ENCODE results near the gene SNX11. TPM values are rescaled to one million over a fixed set of nuclear protein-coding genes. Genes with fewer than 3 reads are reported as not detected.

Gene SNX11
- total RNA-seq, 1 donor from 2014 or later, result 20.8 TPM

DNA sequence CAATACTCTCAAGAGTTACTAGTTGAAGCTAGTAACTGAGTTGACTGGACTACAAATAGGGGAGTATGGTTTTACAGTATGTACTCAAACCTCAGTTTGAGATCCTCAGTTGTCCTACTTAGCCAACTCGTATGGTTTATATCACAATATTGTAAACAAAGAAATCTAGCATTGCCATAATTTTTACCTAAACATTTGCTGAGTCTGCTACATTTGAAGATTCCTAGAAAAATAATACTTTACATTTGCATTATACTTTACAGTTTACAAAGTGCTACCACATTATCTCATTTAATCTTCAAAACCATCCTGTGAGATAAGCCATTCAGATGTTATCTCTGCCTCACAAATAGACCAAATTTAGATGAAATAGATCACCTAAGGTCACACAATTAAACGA is 22.6 kb upstream of the SNX11 start:
- H3K4me1 ChIP-seq, result no peaks in the 10 kb centered on the region
- TF ChIP-seq, protein P1, sequence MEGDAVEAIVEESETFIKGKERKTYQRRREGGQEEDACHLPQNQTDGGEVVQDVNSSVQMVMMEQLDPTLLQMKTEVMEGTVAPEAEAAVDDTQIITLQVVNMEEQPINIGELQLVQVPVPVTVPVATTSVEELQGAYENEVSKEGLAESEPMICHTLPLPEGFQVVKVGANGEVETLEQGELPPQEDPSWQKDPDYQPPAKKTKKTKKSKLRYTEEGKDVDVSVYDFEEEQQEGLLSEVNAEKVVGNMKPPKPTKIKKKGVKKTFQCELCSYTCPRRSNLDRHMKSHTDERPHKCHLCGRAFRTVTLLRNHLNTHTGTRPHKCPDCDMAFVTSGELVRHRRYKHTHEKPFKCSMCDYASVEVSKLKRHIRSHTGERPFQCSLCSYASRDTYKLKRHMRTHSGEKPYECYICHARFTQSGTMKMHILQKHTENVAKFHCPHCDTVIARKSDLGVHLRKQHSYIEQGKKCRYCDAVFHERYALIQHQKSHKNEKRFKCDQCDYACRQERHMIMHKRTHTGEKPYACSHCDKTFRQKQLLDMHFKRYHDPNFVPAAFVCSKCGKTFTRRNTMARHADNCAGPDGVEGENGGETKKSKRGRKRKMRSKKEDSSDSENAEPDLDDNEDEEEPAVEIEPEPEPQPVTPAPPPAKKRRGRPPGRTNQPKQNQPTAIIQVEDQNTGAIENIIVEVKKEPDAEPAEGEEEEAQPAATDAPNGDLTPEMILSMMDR (IDR thresholded peaks at IDR 0.05), result no peak
- intact Hi-C loops (cut with DNase I), result loop anchor here (10.0 kb wide), 1 partner anchor 50 kb away; no protein-coding TSS in a partner anchor
- DNase-seq, result no peak
- H3K36me3 ChIP-seq, result no peaks in the 10 kb centered on the region
- no peaks in the 10 kb centered on the region for H3K27me3 ChIP-seq
- no peak for ATAC-seq
- no peak overlapping the region for H3K27ac ChIP-seq
- no peaks in the 10 kb centered on the region for H3K9me3 ChIP-seq
- H3K4me3 ChIP-seq, result no peak overlapping the region

DNA sequence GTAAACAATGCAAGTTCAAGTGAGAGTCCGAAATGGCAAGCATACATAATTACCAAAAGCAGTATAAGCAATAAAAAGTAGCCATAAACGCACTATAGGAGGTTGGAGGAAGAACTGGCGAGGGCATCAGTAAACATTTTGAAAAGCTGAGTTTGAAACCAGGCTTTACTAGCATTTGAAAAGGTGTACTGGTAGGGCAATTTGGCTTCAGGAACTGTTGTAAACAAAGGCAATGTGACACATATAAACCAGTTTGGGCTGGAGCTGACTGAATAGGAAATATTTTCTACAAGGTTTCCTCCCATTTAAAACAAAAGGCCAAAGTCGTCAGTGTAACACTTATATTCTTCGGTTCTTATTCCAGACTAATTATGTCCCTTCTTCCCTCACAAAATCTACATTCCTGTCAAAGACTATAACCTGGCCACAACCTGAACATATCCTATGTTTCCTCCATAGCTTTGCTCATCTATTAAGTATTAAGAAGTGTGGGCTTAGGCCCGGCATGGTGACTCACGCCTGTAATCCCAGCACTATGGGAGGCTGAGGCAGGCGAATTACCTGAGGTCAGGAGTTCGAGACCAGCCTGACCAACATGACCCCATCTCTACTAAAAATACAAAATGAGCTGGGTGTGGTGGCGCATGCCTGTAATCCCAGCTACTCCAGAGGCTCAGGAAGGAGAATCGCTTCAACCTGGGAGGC is 14.1 kb upstream of the SNX11 start:
- no peaks in the 10 kb centered on the region for H3K27me3 ChIP-seq
- H3K9me3 ChIP-seq, result no peaks in the 10 kb centered on the region
- intact Hi-C loops (cut with DNase I), result no loop called here
- ATAC-seq (no peak), DNase-seq (no peak)
- no peaks in the 10 kb centered on the region for H3K36me3 ChIP-seq
- H3K4me1 ChIP-seq, result peaks cover 3% of the 10 kb centered on the region
- no peak overlapping the region for H3K4me3 ChIP-seq
- TF ChIP-seq, protein P1 (IDR thresholded peaks at IDR 0.05), result no peak
- H3K27ac ChIP-seq, result no peak overlapping the region

DNA sequence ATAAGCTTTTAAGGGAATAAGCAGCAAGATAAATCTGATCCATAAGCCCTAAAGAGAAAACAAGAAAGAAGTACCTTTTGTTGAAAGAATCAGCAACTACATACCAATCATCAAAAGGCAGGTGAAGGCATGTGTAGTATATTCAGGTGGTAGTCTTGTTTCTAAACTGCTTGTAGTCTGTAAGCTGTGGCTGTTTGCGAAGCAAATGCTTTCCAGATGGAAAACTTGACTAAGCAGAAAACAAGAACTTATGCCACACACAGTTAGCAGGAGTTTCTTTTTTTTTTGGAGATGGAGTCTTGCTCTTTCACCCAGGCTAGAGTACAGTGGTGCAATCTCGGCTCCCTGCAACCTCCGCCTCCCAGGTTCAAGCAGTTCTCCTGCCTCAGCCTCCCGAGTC is 12.0 kb upstream of the SNX11 start:
- Histone ChIP-seq H3K36me3 (no peaks in the 10 kb centered on the region), H3K9me3 (no peaks in the 10 kb centered on the region), H3K27ac (no peak overlapping the region), H3K27me3 (no peaks in the 10 kb centered on the region), H3K4me1 (peaks cover 3% of the 10 kb centered on the region), H3K4me3 (no peak overlapping the region)
- TF ChIP-seq, protein P1 (IDR thresholded peaks at IDR 0.05), result no peak
- no peak for ATAC-seq
- intact Hi-C loops (cut with DNase I), result no loop called here
- no peak for DNase-seq

DNA sequence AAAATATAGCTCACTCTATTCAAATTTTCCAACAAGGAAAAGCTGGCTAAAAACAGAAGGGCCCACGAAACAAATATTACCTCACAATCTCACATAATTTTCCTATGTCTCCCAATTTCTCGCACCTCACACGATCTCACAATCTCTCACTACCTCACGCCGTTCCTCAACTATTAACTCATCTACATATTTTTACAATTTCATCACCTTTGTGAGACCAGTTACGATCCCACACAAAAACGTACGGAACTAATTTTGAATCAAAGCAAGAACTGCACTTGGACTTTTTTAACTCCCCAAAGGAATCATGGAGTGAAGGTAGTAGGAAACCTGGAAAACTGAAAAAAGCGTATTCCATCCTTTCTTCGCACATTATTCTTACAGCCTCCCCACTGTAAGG is 7.4 kb upstream of the SNX11 start:
- Histone ChIP-seq H3K9me3 (no peaks in the 10 kb centered on the region), H3K4me3 (peak overlapping the region; percentile 82), H3K4me1 (peaks cover 3% of the 10 kb centered on the region), H3K27me3 (no peaks in the 10 kb centered on the region), H3K36me3 (no peaks in the 10 kb centered on the region), H3K27ac (peak overlapping the region; percentile 75)
- no peak for ATAC-seq
- TF ChIP-seq, protein P1 (IDR thresholded peaks at IDR 0.05), result no peak
- intact Hi-C loops (cut with DNase I), result no loop called here
- DNase-seq, result no peak

DNA sequence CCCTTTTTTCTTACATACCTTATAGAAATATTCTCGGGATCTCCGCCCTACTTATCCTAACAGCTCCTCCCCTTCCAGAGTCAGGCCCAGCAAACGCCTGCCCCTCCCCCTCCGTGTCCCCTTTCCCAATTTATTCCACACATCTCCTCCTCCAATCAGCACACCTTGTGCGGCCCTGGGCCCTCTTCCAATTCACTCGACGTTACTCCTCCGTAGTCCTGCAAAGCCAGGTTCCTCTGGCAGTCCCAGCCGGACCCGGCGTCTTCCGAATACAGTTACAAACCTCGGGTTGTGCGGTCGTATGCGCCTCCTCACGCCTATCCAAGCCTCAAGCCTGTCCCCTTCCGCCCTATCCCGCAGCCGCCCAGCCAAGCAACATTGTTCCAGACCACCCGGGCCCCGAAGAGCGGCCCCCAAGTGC is 7.0 kb upstream of the SNX11 start:
- DNase-seq (peak; percentile 76), ATAC-seq (peak; percentile 40)
- intact Hi-C loops (cut with DNase I), result no loop called here
- Histone ChIP-seq H3K4me3 (peak overlapping the region; percentile 82), H3K27me3 (no peaks in the 10 kb centered on the region), H3K4me1 (peaks cover 3% of the 10 kb centered on the region), H3K9me3 (no peaks in the 10 kb centered on the region), H3K27ac (peak overlapping the region; percentile 75), H3K36me3 (no peaks in the 10 kb centered on the region)
- TF ChIP-seq, protein P1 (IDR thresholded peaks at IDR 0.05), result no peak
